Hippocampal formation (tissue), 2 donors: ENCODE results near the gene SLC12A3.

Source experiments
- DNase-seq, 2 donors: peaks; one replicate each; lab custom pipeline; 2025; lab: John Stamatoyannopoulos, UW

Gene SLC12A3

GRCh38 chr16:56943761-56944375 is 78.9 kb downstream of the SLC12A3 start:
- no peak for DNase-seq

- DNase-seq: no peak
Measured at GRCh38 chr16:56944954-56945839, 80.2 kb downstream of the SLC12A3 start.

- no peak for DNase-seq
Measured at GRCh38 chr16:56945847-56946527, 81.0 kb downstream of the SLC12A3 start.

DNA sequence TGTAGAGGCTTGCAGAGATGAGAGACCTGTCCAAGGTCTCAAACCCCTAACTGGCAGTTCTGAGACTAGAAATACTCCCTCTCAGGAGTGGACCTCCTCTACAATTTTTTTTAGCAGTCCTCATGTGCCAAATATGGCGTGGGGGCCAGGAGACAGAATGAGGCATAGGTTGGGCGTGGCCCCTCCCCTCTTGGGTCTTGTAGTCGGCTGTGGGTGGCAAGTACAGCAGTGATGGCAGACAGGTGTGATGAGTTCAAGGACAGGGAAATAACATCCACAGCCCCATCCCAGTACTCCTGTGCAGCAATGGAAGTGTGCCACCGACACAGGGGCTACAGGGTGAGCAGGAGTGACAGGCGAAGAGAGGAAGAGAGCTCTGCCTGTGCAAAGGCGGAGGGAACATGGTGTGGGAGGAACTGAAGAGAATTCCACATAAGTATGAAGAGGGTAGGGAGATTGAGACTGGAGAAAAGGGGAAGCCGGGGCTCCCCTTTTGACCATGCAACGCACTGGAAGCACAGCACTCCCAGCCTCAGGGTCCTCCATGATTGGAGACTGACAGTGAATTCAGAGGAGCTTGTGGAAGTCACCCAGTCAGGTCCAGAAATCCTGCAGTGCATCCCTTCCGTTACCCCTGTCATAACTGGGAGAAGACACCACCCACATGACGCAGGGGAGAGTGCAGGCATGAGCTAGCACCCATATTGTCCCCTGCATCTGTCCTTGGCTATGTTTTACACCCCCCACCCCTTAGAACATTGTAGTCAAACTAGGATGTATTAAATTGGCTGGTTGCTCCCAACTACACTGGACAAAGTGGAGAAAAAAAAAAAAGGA is 82.0 kb downstream of the SLC12A3 start:
- no peak for DNase-seq

DNA sequence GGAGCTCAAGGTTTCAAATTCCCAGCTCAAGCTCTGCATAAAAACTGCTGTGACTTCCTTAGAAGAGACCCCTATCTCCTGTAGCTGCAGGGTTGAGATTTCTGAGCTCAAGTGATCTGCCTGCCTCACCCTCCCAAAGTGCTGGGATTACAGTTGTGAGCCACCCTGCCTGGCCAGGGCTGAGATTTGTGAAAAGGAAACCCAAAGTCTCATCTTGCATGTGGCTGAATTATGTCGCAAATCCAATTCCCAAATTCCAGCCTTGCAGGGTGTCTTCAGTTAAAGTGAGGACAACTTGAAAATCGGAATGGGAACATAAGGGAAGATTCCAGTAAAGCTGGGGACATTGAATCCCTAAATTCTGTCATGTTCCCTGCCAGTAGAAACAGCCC is 82.6 kb downstream of the SLC12A3 start:
- no peak for DNase-seq

GRCh38 chr16:56948234-56948633 is 83.2 kb downstream of the SLC12A3 start:
- DNase-seq: no peak

DNA sequence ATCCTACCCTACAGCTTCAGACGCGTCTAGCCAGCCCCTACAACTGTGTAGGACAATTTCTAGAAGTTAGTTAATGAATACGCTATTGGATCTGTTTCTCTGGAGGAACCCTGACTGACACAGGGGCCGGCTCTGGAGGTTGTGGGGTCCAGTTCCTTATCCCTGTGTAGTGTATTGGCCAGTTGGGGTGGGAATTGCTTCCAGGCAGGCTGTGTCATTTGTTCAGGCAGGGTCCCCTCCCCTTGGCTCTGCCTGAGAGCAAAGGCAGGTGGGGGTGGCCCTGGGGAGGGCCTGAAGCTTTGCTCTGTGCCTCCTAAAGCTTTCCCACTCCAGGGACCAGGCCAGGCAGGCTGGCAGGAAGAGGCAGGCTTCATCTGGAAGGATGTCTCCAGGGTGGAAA is 85.0 kb downstream of the SLC12A3 start:
- no peak for DNase-seq

GRCh38 chr16:56950455-56950854 is 85.4 kb downstream of the SLC12A3 start:
- DNase-seq: no peak

DNA sequence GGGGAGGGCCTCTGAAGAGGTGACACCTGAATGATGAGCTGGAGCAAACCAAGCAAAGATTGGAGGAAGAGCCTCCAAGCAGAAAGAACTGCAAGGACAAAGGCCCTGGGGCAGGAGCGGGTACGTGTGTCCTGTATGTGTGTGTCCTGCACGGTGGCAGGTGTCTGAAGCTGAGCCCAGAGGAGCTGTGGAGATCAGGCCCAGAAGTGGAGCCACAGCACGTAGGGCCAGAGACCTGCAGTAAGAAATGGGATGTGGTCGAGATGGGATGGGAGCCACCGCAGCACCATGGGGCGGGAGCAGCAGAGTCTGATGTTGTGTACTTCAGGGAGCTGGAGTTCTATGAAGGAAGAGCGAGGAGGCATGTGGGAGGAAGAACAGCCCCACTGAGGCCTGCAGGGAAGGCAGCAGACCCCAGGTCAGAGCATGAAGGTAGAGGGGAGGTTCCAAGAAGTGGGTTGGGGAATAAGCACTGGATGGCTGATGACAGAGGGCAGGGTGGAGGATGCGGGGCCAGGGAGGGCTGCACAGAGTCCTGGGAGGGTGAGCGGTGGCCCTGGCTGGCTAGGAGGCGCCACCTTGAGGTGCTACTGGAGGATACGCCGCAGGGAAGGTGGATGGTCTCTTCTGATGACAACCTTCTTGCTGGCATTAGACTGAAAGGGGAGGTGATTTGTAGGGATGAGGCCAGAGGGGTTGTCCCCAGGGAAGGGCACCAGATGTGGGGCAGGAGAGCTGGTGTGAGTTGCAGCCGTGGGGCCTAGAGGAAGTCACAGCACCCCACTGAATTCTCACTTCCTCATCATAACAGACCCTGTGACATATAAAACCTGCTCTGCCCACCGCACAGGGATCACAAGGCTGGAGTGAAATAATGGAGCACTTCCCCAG is 86.1 kb downstream of the SLC12A3 start:
- DNase-seq: peak in 1 of 2 donors; percentile 36

- no peak for DNase-seq
Measured at GRCh38 chr16:56953006-56953405, 88.0 kb downstream of the SLC12A3 start.

DNA sequence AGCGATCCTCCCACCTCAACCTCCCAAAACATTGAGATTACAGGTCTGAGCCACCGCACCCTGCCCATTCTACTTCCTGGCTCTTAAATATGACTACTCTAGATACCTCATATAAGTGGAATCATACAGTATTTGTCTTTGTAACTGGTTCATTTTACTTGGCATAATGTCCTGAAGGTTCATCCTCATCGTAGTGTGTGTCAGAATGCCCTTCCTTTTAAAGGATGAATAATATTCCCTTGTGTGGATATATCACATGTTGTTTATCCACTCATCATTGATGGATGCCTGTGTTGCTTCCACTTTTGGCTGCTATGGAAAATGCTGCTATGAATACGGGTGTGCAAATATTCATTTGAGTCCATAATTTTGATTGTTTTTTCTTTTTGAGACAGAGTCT is 91.1 kb downstream of the SLC12A3 start:
- no peak for DNase-seq

GRCh38 chr16:56956756-56957155 is 91.7 kb downstream of the SLC12A3 start:
- no peak for DNase-seq

GRCh38 chr16:56960681-56961281 is 95.8 kb downstream of the SLC12A3 start:
- no peak for DNase-seq

DNA sequence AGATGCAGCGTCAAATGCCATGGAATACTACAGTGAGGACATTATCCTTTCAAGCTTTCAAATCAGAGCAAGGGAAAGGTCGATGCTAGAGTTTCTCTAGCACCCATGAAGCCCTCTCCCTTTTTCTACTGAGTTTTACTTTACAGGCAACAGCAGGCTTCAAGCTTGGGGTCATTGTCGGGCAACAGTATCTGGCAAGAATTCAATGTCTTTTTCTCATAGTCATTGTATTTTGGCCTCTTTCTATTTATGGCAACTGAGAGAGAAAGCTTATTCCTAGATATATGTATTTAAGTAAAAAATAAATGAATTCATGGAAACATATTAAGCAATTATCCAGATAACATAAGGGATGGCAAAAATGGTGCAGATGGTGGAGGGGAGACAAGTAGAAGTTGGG is 96.4 kb downstream of the SLC12A3 start:
- no peak for DNase-seq

DNA sequence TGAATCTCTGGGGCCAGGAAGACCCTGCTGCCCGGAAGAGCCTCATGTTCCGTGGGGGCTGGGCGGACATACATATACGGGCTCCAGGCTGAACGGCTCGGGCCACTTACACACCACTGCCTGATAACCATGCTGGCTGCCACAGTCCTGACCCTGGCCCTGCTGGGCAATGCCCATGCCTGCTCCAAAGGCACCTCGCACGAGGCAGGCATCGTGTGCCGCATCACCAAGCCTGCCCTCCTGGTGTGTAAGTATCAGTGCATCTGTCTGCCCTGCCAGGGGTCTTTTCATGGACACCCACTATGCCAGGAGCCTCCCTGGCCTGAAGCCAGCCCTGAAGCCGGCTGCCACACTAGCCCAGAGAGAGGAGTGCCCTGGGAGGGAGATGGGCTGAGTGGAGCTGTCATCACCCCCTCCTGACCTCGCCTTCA is 96.9 kb downstream of the SLC12A3 start, which contains the start of gene CETP:
Gene CETP, plus strand, starts transcription at position 100 of the 431 bp plus-strand sequence. Its CDS starts 30 bp downstream, at position 130.
- DNase-seq: no peak

DNA sequence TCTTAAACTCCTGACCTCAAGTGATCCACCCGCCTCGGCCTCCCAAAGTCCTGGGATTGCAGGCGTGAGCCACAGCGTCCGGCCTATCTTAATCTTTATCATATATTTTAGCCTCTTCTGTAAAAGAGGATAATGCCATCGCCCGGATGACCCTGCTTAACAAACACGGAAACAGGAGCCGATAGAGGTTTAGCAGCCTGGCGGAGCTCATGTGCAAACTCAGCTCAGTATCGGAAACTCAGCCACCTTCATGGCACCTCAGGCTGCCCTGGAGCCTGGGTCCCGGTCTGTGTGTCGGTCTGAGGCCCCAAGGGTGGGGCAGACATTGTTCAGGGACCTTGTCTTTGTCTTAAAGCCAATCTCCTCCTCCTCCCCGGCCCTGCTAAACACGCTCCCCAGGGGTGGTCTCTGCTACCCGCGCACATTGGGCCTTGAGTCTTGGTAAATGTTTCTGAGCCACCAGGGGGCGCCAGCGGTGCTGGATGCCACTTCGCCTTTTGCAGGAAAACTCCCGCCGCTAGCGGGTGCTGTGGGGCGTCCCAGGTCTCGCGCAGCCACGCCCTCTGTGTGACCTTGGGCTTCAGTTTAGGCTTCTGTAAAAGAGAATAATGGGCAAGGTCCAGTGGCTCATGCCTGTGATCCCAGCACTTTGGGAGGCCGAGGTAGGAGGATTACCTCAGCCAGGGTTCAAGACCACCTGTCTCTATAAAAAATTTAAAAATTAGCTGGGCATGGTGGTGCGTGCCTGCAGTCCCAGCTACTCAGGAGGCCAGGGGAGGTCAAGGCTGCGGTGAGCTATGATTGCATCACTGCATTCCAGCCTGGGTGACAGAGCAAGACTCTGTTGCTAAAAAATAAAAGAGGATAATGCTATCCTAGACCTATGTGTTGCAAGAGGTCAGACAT is 99.5 kb downstream of the SLC12A3 start:
- DNase-seq: peak in 1 of 2 donors; percentile 50
